Sciatic nerve (tissue), 2 donors: Measurements from ENCODE around the gene CLCN4. TPM values are rescaled to one million over a fixed set of nuclear protein-coding genes. Genes with fewer than 3 reads are reported as not detected.

ENCODE experiments used
- ATAC-seq: fragments of 200-7000 bp; cut with Tn5 transposase; one replicate; pipeline ENCODE4 v1.9.1; 2020; ENCODE audit warnings: mild to moderate bottlenecking, moderate library complexity
- DNase-seq: peaks from one replicate; pipeline ENCODE4 v3.0.0-alpha.2; 2020; ENCODE audit warnings: low spot score
- intact Hi-C: fragments of 100-400 bp; cut with DNase I; formaldehyde crosslinking; loops from one replicate; pipeline ENCODE4 v1.14.2; 2022
- total RNA-seq: library from RNA; stranded (reverse); fragmentation: NEBNext Ultra II Directional; extraction: Animal tissue kit (Norgen Biotek cat#: 25700); gene quantifications from one replicate; pipeline ENCODE4 v1.2.1, GENCODE V29; 2021
- donor health status: DM: no; HTN: no; CAD: no.
- donor health status: DM: no; HTN: no; CAD: no.

The CLCN4 gene
- total RNA-seq, 1 donor from 2014 or later: 9.1 TPM

- intact Hi-C loops: no loop called here
- DNase-seq (no peak), ATAC-seq (no peak)
These were observed 3.4 kb downstream of the CLCN4 start for GRCh38 chrX:10160211-10160610.

- no peak for DNase-seq
- intact Hi-C loops: no loop called here
- no peak for ATAC-seq
These were observed 6.3 kb downstream of the CLCN4 start for GRCh38 chrX:10163031-10163430.

GRCh38 chrX:10164879-10165278, 8.1 kb downstream of the CLCN4 start:
- ATAC-seq (no peak), DNase-seq (no peak)
- intact Hi-C loops: no loop called here

- ATAC-seq: no peak
These were observed 8.9 kb downstream of the CLCN4 start for GRCh38 chrX:10165580-10166247.

GRCh38 chrX:10166248-10166716, 9.5 kb downstream of the CLCN4 start:
- intact Hi-C loops: no loop called here
- peak; percentile 14 for ATAC-seq
- DNase-seq: no peak

More at GRCh38 chrX:10165580-10166247, 8.9 kb downstream of the CLCN4 start:
- intact Hi-C loops: no loop called here
- no peak for DNase-seq

- intact Hi-C loops: no loop called here
- ATAC-seq (peak; percentile 69), DNase-seq (no peak)
These were observed 10.0 kb downstream of the CLCN4 start for GRCh38 chrX:10166731-10167151.

GRCh38 chrX:10167573-10167972, 10.8 kb downstream of the CLCN4 start:
- no peak for ATAC-seq

GRCh38 chrX:10168226-10168625, 11.5 kb downstream of the CLCN4 start:
- no peak for DNase-seq
- ATAC-seq: no peak
- intact Hi-C loops: no loop called here

More at GRCh38 chrX:10167573-10167972, 10.8 kb downstream of the CLCN4 start:
- no peak for DNase-seq
- intact Hi-C loops: no loop called here

GRCh38 chrX:10169175-10169574, 12.4 kb downstream of the CLCN4 start:
- intact Hi-C loops: no loop called here
- DNase-seq (no peak), ATAC-seq (no peak)

- no peak for ATAC-seq
- DNase-seq: no peak
- intact Hi-C loops: no loop called here
These were observed 14.5 kb downstream of the CLCN4 start for GRCh38 chrX:10171249-10171648.

- ATAC-seq (peak; percentile 9), DNase-seq (no peak)
- intact Hi-C loops: no loop called here
These were observed 16.1 kb downstream of the CLCN4 start for GRCh38 chrX:10172877-10173276.

- intact Hi-C loops: no loop called here
These were observed 16.6 kb downstream of the CLCN4 start for GRCh38 chrX:10173331-10173900.

GRCh38 chrX:10174051-10174450, 17.3 kb downstream of the CLCN4 start:
- DNase-seq (no peak), ATAC-seq (no peak)
- intact Hi-C loops: no loop called here

More at GRCh38 chrX:10173331-10173900, 16.6 kb downstream of the CLCN4 start:
- peak; percentile 90 for ATAC-seq
- peak; percentile 80 for DNase-seq

GRCh38 chrX:10174810-10175209, 18.0 kb downstream of the CLCN4 start:
- ATAC-seq (no peak), DNase-seq (no peak)
- intact Hi-C loops: no loop called here

- DNase-seq (no peak), ATAC-seq (peak; percentile 25)
- intact Hi-C loops: no loop called here
These were observed 18.6 kb downstream of the CLCN4 start for GRCh38 chrX:10175319-10175871.

- ATAC-seq (no peak), DNase-seq (no peak)
- intact Hi-C loops: no loop called here
These were observed 19.6 kb downstream of the CLCN4 start for GRCh38 chrX:10176121-10177003.

GRCh38 chrX:10177004-10177396, 20.2 kb downstream of the CLCN4 start:
- intact Hi-C loops: no loop called here
- ATAC-seq: no peak

GRCh38 chrX:10177601-10178000, 20.8 kb downstream of the CLCN4 start:
- no peak for ATAC-seq
- intact Hi-C loops: no loop called here
- DNase-seq: no peak

More at GRCh38 chrX:10177004-10177396, 20.2 kb downstream of the CLCN4 start:
- DNase-seq: no peak

- ATAC-seq: no peak
- intact Hi-C loops: no loop called here
- DNase-seq: no peak
These were observed 22.2 kb downstream of the CLCN4 start for GRCh38 chrX:10178866-10179463.
